T47D (cell line): Measurements from ENCODE around the gene CPAMD8.
"Not testable (repeated sequence)": the region's sequence is repeated elsewhere in the genome, so short reads cannot be mapped to it uniquely, and the experiment has no call there.

Experiments used
- DNase-seq, 2 experiments: peaks; one replicate each; pipeline versions ENCODE4 v3.0.0 to v3.0.0-alpha.2; 2011 to 2012; ENCODE audit warnings: low read depth in 1 of 2, low spot score in 1 of 2
- JUND ChIP-seq: IDR thresholded peaks from 2 replicates; pipeline ENCODE4 v1.6.1; 2012; ENCODE audit warnings: low read depth
- in situ Hi-C: cut with HindIII; loops from 2 replicates; pipeline ENCODE4 v1.10.0; 2016; ENCODE audit warnings: low sequenced_read_pairs, low pct_unique_long_range_greater_than_20kb

Gene CPAMD8

GRCh38 chr19:17031741-17032140 lies 5.1 kb upstream of the CPAMD8 start:
- TF ChIP-seq JUND = no peak
- in situ Hi-C loops = no loop called here
- DNase-seq = no peak

GRCh38 chr19:17027535-17027975 lies 945 bp upstream of the CPAMD8 start:
- TF ChIP-seq JUND = no peak
- in situ Hi-C loops = no loop called here
- no peak for DNase-seq

GRCh38 chr19:17025991-17026658 lies 485 bp downstream of the CPAMD8 start:
- in situ Hi-C loops = no loop called here
- DNase-seq = peak; percentile 73 to 83

GRCh38 chr19:17025361-17025760 lies 1.2 kb downstream of the CPAMD8 start:
- TF ChIP-seq JUND = no peak
- in situ Hi-C loops = no loop called here
- peak; percentile 30 to 68 for DNase-seq

More at GRCh38 chr19:17025991-17026658, 485 bp downstream of the CPAMD8 start:
- no peak for TF ChIP-seq JUND

GRCh38 chr19:17024941-17025340 lies 1.7 kb downstream of the CPAMD8 start:
- in situ Hi-C loops, DNase-seq: not testable (repeated sequence)

- in situ Hi-C loops = no loop called here
- TF ChIP-seq JUND = no peak
- no peak for DNase-seq
Observed at GRCh38 chr19:17023805-17024204, 2.8 kb downstream of the CPAMD8 start.

- DNase-seq = no peak
- in situ Hi-C loops = no loop called here
- no peak for TF ChIP-seq JUND
Observed at GRCh38 chr19:17022738-17023137, 3.9 kb downstream of the CPAMD8 start.

GRCh38 chr19:17021793-17022590 lies 4.6 kb downstream of the CPAMD8 start:
- TF ChIP-seq JUND = no peak
- DNase-seq = peak; percentile 56 to 94
- in situ Hi-C loops = no loop called here

- DNase-seq = no peak
- TF ChIP-seq JUND = no peak
- in situ Hi-C loops = no loop called here
Observed at GRCh38 chr19:17021328-17021727, 5.3 kb downstream of the CPAMD8 start.

GRCh38 chr19:17020823-17021222 lies 5.8 kb downstream of the CPAMD8 start:
- peak in 1 of 2 experiments; percentile 93 for DNase-seq
- no peak for TF ChIP-seq JUND
- in situ Hi-C loops = no loop called here

- no peak for TF ChIP-seq JUND
Observed at GRCh38 chr19:17020385-17020784, 6.2 kb downstream of the CPAMD8 start.

GRCh38 chr19:17014212-17014861 lies 12.3 kb downstream of the CPAMD8 start:
- in situ Hi-C loops = not testable (repeated sequence)
- peak; percentile 86 for TF ChIP-seq JUND
- peak in 1 of 2 experiments; percentile 68 for DNase-seq

More at GRCh38 chr19:17020385-17020784, 6.2 kb downstream of the CPAMD8 start:
- in situ Hi-C loops = no loop called here
- peak in 1 of 2 experiments; percentile 70 for DNase-seq

- in situ Hi-C loops = no loop called here
Observed at GRCh38 chr19:17011485-17011884, 15.1 kb downstream of the CPAMD8 start.

More at GRCh38 chr19:17011485-17011884, 15.1 kb downstream of the CPAMD8 start:
- no peak for TF ChIP-seq JUND
- no peak for DNase-seq
